NCI-H526 (cell line): ENCODE measurements around the gene CHKA.

Source experiments
- DNase-seq, 2 experiments: peaks; one replicate each; lab custom pipeline; 2025; lab: John Stamatoyannopoulos, UW

The CHKA gene

GRCh38 chr11:68013611-68014156, 107.5 kb downstream of the CHKA start:
- DNase-seq, result no peak

- DNase-seq, result no peak
These were observed 108.2 kb downstream of the CHKA start for GRCh38 chr11:68012843-68013610.

- DNase-seq, result no peak
These were observed 108.9 kb downstream of the CHKA start for GRCh38 chr11:68012044-68012842.

GRCh38 chr11:68011051-68011943, 109.9 kb downstream of the CHKA start:
- DNase-seq, result no peak

- no peak for DNase-seq
These were observed 110.8 kb downstream of the CHKA start, which contains the start of gene ALDH3B1 for GRCh38 chr11:68010090-68011041. TSS of gene ALDH3B1 (plus strand) at chr11:68010327. CDS start at chr11:68015298, 4,971 bp downstream.

GRCh38 chr11:68009391-68010089, 111.6 kb downstream of the CHKA start:
- no peak for DNase-seq

- DNase-seq, result no peak
These were observed 112.5 kb downstream of the CHKA start for GRCh38 chr11:68008381-68009337.

GRCh38 chr11:68007498-68008380, 113.4 kb downstream of the CHKA start:
- DNase-seq, result no peak

GRCh38 chr11:68006606-68007166, 114.5 kb downstream of the CHKA start:
- no peak for DNase-seq

- no peak for DNase-seq
These were observed 116.4 kb downstream of the CHKA start for GRCh38 chr11:68004551-68005335.

- DNase-seq, result peak; percentile 57 to 92
These were observed 117.2 kb downstream of the CHKA start, which contains the start of gene UNC93B1 for GRCh38 chr11:68003846-68004550. TSS of gene UNC93B1 (minus strand) at chr11:68004097. CDS start at chr11:68004043, 54 bp downstream.

GRCh38 chr11:68002938-68003845, 118.0 kb downstream of the CHKA start:
- peak; percentile 30 to 85 for DNase-seq
